Smooth muscle cell of the brain vasculature (primary cell): ENCODE measurements around the gene DECR2.
"Not testable (repeated sequence)": the region's sequence is repeated elsewhere in the genome, so short reads cannot be mapped to it uniquely, and the experiment has no call there.

Experiments used
- DNase-seq: peaks from one replicate; pipeline ENCODE4 v3.0.0-alpha.2; 2012; ENCODE audit warnings: low read depth, low spot score

Gene DECR2

GRCh38 chr16:367333-367903 is 34.3 kb upstream of the DECR2 start:
- DNase-seq, result no peak

- no peak for DNase-seq
Measured at GRCh38 chr16:368388-369158, 33.1 kb upstream of the DECR2 start.

GRCh38 chr16:369275-369865 is 32.3 kb upstream of the DECR2 start:
- DNase-seq, result no peak

GRCh38 chr16:369866-370436 is 31.7 kb upstream of the DECR2 start:
- no peak for DNase-seq

GRCh38 chr16:370443-370842 is 31.2 kb upstream of the DECR2 start, which contains the start of gene MRPL28:
TSS of gene MRPL28 (minus strand) at chr16:370538. CDS start at chr16:370218, 320 bp downstream.
- DNase-seq, result peak; percentile 86

- DNase-seq, result no peak
Measured at GRCh38 chr16:370979-371514, 30.6 kb upstream of the DECR2 start.

GRCh38 chr16:371515-372301 is 30.0 kb upstream of the DECR2 start:
- DNase-seq, result no peak

- DNase-seq, result no peak
Measured at GRCh38 chr16:372302-372983, 29.2 kb upstream of the DECR2 start.

- no peak for DNase-seq
Measured at GRCh38 chr16:373020-373598, 28.6 kb upstream of the DECR2 start.

GRCh38 chr16:373848-374615 is 27.7 kb upstream of the DECR2 start:
- no peak for DNase-seq

GRCh38 chr16:374616-374926 is 27.1 kb upstream of the DECR2 start:
- no peak for DNase-seq

GRCh38 chr16:375212-375611 is 26.5 kb upstream of the DECR2 start:
- DNase-seq, result no peak

- no peak for DNase-seq
Measured at GRCh38 chr16:375927-376816, 25.5 kb upstream of the DECR2 start.

- DNase-seq, result no peak
Measured at GRCh38 chr16:376817-377418, 24.8 kb upstream of the DECR2 start.

- no peak for DNase-seq
Measured at GRCh38 chr16:377419-377951, 24.2 kb upstream of the DECR2 start.

- not testable (repeated sequence) for DNase-seq
Measured at GRCh38 chr16:378113-378820, 23.4 kb upstream of the DECR2 start.

- no peak for DNase-seq
Measured at GRCh38 chr16:378821-379182, 22.9 kb upstream of the DECR2 start.
